Activated CD4-positive, alpha-beta T cell treated with anti-CD3 and anti-CD28 coated beads, Interleukin-2, Interleukin-6, amounts not matched to agents 100 ng/mL and 50 ng/mL, durations not matched to agents 16 hours and 8 hours (primary cell): Measurements from ENCODE around the gene CCM2.
"Not testable (repeated sequence)": the region's sequence is repeated elsewhere in the genome, so short reads cannot be mapped to it uniquely, and the experiment has no call there.

Experiments used
- DNase-seq: peaks from one replicate; pipeline ENCODE4 v3.0.0-alpha.2; 2020

Gene CCM2

DNA sequence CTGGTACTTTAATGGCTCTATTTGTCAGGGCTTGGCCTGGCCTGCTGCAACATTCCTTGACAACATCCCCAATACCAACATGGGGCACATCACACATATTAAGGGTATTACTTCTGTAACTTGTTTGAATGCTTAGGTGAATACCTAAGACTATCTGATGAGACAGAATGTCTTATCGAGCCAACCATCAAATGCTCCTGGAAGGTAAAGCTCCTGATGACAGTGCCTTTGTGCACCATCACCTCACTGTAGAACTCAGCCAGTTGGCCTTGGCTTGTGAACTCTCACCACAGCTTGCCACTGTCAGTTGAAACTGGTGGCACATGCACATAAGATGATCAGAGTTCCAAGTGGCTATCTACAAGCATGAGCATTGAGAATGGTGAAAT lies 17.5 kb upstream of the CCM2 start:
- DNase-seq = no peak

DNA sequence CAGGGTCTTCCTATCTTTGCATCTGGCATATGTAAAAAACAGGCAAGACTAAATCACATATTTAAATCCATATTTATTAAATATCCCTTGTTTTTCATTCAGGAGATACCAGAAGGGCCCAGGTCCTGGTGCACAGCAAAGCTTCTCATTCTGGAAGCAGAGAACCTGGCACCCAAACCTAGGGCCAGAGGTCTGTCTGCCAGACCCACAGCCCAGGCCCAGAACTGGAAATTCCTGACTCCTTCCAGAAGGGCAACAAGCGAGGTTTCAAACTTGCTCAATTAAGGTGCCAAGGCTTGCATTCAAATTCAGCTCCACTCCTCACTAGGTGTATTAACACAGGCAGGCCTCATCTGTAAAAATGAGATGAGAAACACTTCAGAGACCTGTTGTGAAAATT lies 17.0 kb upstream of the CCM2 start:
- DNase-seq = no peak

DNA sequence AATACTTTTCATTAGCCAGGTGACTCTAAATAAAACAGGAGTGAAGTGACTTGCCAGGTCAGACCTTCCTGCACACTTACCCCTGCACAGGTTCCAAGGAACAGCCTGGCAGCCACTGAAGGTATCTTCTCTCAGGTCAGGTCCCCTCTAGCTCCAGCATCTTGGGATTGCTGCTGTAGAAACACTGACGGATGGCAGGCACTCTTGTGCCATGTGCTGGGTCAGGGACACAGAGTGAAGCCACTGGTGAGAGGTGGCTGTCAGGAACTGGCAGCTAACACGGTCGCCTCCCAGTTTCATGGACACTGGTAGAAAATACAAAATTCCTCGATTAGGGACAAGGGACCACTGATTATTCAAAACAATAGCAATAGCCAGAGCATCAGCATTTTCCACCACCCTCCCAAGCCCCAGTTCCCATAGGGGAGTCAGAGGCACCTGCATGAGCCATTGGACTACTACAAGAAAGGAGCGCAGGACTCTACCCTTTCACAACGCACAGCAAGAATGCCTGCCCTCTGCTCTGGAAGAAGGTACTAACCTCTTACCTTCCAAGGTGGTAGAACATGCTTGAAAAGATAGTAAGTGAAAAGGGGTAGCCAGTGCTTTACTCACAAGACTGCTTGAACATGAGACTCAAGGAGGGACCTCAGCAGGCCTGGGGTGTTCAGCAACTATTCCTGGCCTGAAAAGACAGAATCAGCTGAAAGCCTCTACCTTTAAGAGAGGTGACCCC lies 16.1 kb upstream of the CCM2 start:
- DNase-seq = no peak

DNA sequence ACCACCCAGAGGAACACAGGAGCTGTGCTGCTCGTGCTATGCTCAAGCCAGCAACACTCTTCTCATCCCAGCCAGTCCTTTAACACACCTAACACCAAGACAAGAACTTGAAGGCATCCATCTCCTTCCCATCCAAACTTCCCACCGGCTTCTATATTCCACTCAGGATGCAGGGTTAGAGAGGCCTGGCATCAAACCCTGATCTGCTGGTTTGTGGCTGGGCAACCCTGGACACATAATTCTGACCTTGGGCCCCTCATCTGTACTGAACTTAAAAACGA lies 15.6 kb upstream of the CCM2 start:
- DNase-seq = no peak

- DNase-seq = no peak
These were observed 14.8 kb upstream of the CCM2 start for GRCh38 chr7:44985033-44985695.

DNA sequence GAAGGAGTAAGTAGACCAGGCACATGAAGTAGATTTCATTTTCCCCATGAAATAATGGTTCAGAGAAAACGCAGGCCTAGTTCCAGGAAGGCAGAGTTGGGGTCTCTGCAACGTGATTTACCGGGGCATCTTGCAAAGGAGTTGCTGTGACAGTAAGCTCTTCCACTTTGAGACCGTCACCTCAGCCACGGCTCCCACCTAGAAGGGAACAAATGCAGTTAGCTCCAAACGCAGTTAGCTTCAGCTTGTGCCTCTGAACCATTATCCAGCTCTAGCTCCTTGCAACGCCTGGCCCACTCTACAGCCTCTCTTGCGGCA lies 14.1 kb upstream of the CCM2 start:
- DNase-seq = no peak

GRCh38 chr7:44986218-44987053 lies 13.6 kb upstream of the CCM2 start:
- peak; percentile 98 for DNase-seq

DNA sequence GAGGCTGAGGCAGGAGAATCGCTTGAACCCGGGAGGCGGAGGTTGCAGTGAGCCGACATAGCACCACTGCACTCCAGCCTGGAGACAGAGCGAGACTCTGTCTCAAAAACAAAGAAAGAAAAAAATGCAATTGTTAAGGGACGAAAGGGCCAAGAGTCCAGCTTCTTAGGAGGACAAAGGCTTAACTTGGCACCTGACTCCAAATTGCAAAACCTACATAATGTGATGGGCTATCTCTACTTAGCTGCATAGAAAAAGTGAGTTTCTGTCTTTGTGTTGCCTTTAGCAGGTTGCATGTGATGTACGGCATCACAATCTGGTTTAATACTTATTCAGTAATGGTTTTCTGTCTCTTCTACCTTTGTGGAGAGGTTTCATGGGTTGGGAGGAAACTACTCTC lies 12.5 kb upstream of the CCM2 start:
- no peak for DNase-seq

DNA sequence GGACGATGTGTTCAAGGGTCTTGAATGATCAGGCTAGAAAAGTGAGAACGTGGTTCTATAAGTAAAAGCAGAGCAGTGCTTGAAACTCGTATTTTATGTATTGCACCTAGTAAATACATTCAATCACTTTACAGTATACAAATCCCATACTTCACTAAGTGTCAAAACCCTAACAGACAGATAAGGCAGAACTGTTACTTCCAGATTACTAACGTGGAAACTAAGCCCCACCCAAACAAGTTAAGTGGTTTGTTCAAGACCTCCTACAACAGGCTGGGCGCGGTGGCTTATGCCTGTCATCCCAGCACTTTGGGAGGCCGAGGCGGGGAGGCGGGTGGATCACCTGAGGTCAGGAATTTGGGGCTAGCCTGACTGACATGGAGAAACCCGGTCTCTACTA lies 12.0 kb upstream of the CCM2 start:
- no peak for DNase-seq

GRCh38 chr7:44988701-44989100 lies 11.3 kb upstream of the CCM2 start:
- DNase-seq = no peak

DNA sequence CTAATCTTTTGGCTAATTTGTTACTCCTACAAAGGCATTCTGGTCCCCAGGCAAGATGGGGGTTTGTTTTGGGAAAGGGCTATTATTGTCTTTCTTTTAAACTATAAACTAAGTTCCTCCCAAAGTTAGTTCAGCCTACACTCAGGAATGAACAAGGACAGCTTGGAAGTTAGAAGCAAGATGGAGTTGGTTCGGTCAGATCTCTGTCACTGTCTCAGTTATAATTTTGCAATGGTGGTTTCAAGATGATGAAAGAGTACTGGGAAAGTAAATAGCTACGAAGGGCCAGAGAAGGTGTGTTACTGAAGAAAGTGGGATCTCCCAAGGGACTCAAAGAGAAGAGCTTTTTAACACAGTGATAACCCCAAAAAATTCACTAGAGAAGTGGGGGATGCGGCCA lies 10.9 kb upstream of the CCM2 start:
- DNase-seq = no peak

DNA sequence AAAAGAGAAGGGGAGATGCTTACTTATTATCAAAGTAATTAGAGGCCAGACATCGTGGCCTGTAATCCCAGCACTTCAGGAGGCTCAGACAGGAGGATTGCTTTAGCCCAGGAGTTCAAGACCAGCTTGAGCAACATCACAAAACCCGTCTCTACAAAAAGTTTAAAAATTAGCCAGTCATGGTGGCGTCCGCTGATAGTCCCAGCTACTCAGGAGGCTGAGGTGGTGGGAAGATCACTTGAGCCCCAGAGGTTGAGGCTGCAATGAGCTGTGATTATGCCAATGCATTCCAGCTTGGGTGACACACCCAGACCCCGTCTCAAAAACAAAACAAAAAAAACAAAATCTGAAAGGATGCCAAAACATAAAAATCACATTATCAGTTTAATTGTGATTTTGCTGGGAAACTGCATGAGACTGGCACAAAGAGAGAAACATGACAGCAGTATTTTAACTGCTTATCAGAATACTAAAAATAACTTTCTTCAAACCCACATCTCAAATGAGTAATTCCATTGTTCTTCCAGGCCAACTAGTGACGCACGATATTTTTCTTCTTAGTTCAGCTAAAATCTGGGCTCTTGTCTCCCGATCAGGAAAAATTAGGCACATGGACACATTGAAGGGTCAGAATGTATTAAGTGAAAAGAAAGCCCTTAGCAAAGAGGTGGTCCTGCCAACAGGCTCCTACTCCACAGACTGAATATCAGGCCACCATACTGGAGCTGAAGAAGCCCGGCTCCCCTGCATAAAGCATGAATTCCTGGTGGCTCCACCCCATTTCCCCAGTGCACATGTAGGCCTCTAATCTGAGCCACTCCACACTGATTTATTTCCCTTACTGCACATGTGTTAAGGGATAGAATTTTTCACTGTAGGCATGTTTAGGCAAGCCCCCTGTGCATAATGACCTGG lies 9.6 kb upstream of the CCM2 start:
- DNase-seq = no peak

DNA sequence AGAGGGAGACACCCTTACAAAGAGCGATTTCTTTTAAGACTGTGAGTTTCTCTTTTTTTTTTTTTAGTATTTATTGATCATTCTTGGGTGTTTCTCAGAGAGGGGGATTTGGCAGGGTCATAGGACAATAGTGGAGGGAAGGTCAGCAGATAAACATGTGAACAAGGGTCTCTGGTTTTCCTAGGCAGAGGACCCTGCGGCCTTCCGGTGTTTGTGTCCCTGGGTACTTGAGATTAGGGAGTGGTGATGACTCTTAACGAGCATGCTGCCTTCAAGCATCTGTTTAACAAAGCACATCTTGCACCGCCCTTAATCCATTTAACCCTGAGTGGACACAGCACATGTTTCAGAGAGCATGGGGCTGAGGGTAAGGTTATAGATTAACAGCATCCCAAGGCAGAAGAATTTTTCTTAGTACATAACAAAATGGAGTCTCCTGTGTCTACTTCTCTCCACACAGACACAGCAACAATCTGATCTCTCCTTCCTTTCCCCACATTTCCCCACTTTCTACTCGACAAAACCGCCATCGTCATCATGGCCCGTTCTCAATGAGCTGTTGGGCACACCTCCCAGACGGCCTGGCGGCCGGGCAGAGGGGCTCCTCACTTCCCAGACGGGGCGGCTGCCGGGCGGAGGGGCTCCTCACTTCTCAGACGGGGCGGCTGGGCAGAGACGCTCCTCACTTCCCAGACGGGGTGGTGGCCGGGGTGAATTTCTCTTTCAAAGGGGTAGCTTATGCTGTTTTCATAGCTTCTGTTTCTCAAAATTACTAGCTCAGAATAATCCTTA lies 7.8 kb upstream of the CCM2 start:
- not testable (repeated sequence) for DNase-seq

- no peak for DNase-seq
These were observed 5.0 kb upstream of the CCM2 start for GRCh38 chr7:44994877-44995554.

- DNase-seq = no peak
These were observed 4.2 kb upstream of the CCM2 start for GRCh38 chr7:44995555-44996493.

DNA sequence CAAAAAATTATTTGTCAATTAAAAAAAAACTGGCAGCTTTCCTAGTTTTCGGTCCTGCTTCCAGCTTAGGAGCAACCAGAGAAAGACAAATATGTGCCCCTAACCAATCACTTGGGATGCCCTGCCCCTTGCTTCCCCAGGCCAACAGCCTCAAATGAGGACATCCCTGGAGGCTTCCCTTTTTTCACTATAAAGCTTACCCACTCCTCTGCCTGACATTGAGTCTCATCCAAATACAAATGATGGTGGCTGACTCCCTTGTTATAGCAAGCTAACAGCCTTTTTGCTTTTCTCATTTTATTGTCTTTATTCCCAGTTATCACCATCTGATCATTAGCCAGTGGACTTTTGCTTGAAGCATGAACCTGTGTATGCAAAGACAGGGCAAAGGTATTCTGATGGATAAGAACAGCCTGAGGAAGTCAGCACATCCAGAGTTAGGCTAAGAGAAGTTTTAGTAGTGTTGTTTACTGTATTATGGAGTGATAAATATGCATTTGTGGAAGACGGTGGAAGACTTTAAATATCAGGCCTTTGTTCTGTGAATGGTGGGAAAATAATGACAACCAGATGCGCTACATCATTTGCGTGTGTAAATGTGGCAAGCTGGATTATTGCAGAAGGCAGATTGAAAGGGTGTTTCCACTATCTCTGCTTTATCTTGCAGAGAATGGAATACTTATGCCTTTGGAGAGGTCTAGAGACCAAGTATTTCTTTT lies 1.7 kb upstream of the CCM2 start:
- no peak for DNase-seq

DNA sequence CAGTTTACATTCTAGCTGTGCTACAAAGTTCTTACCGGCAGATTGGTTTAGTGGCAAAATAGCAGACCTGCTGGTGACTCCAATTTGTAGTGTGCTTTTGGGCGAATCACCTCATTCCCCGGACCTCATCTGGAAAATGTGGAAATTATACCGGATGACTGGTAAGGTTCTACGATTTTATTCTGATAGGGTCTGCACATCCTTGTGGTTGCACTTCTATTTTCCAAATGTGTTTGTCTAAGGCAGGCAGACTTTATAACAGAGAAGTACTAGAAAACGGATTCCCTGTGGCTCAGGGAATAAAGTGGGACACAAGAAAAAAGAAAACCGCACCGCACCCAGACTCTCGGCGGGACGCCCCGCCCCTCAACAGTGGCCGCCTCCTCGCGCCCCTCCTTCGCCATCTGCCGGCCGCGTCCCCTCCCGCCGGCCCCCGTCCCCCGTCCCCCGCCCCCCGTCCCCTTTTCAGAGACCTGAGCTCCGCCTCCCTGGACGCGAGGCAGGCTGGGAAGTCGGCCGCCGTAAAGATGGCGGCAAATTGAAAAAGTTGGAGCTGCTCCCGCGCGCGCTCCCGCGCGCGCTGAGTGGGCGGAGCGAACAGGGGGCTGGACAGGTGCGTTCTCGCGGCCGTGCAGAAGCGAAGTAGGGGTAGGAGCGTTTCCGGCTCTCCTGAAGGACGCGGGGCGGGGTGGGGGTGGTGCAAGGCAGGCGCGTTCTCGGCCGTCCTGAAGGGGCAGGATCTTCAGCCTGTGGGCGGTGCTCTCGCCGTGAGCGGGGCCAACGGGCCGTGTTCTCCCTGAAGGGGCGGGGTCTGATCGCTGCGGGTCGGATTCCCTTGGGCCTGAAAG lies 532 bp upstream of the CCM2 start:
- DNase-seq = peak; percentile 100

DNA sequence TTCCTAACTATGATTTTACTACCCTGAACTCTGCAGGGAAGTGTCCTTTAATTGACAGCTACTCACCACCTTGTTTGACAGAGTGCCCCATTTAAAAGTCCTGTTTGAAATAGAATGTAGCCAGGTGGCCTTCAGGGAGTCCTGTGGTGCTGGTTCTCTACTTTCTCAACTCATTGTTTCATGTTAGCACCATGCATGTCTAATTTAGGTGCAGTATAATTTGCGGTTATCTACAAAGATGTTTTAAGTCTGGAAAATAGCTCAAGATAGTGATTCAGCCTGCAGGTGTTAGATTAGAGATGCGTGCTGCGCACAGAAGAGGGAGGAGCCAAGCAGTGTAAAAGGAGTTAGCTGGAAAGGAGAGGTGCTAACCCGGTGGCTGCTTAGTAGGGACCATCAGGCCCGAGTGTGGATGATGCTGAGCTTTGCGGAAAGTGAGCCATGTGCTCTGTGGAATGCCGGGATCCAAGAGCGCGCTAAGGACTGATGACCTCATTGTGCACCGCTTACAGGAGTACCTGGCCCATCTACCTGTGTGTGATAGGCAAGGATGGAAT lies 1.2 kb downstream of the CCM2 start:
- DNase-seq = peak; percentile 63

DNA sequence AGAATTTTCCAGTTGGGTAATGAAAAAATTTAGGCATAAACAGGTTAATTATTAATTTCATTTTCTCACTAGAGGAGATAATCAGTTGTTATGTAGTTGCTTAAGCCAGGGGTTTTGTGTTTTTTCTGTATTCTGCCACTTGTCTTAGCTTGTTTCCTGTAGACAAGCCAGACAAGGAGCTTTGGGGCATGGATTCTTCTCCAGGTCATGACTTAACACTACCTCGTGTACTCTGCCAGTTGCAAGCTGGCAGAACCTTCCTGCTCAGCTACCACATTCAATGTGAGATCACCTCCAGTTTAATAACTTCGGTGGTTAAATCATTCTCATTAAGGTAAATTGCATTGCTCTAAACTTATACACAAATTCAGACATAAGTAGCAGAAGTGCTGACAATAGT lies 1.8 kb downstream of the CCM2 start:
- no peak for DNase-seq
